ENCODE results near the gene NCMAP. TPM values are rescaled to one million over a fixed set of nuclear protein-coding genes. Genes with fewer than 3 reads are reported as not detected.

The NCMAP gene
- total and polyA plus RNA-seq, 2 of the 8 experiments (the other 6 are each of a cell fraction or from before 2014, with no cell fraction given): 0.21 to 0.39 TPM

DNA sequence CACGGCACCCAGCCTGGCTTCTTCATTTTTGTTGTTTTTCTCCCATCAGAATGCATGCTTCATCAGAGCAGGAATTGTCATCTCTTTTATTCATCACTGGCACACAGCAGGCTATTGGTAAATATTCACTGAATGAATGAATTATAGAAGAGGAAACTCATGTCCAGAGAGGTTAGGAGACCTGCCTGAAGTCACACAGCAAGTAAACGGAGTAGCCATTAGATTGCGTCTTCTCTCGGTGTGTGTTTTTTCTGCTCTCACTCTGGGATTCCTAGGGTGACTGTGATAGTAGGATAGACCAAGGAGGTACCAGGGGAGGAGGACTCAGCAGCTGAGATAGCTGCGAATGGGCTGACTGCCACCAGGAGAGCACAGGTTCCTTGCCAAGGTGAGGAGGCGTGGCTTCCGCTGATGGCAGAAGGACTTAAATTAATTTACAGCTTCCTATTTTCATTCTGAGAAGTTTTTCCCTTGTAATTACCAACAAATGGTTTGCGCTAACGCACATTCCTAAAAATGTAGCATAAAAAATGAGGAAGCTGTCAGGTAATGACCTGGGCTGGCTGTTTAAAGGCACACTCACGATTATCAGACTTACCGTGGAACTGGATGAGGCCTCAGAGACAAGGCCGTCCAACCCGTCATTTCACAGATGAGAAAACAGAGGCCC is 4.5 kb upstream of the NCMAP start:
- Histone ChIP-seq H3K4me3 (ENCODE audit: extremely low read depth in 1 of 4, insufficient read depth in 2 of 4, low read depth in 3 of 4, low read length in 4 of 4) (no peak overlapping the region), H3K23me2 (ENCODE audit: low read depth, low read length) (peaks cover 7% of the 10 kb centered on the region; the same call in 1 of the 2 replicates), H3K79me2 (ENCODE audit: control insufficient read depth in 1 of 2, insufficient read depth in 2 of 2, low read length in 2 of 2) (no peaks in the 10 kb centered on the region), H2BK15ac (ENCODE audit: low read length) (no peak overlapping the region), H3K9ac (replicated peaks in 1 of 4; ENCODE audit: extremely low read depth in 1 of 4, low read depth in 3 of 4, low read length in 3 of 4) (no peak overlapping the region), H3K27me3 (replicated peaks in 1 of 4; ENCODE audit: control insufficient read depth in 3 of 4, extremely low read depth in 1 of 4, insufficient read depth in 3 of 4, low read length in 3 of 4) (peaks cover 0 to 18% (median 13%) of the 10 kb centered on the region in 4 experiments; a peak in 5 of 7 replicates), H2BK20ac (ENCODE audit: low read length) (no peak overlapping the region), H3K27ac (ENCODE audit: low read depth, low read length) (no peak overlapping the region), H3K4ac (replicated peaks; ENCODE audit: insufficient read length, low read depth, low read length) (no peak overlapping the region), H3K36me3 (ENCODE audit: control insufficient read depth in 2 of 4, insufficient read depth in 4 of 4, low read length in 3 of 4) (no peaks in the 10 kb centered on the region), H3K4me2 (ENCODE audit: insufficient read depth in 1 of 2, low read depth in 2 of 2, low read length in 2 of 2) (no peak overlapping the region), H3K18ac (ENCODE audit: extremely low read depth, low read length) (no peak overlapping the region), H4K5ac (ENCODE audit: insufficient read length, low read depth, low read length) (no peak overlapping the region), H4K20me1 (replicated peaks in 1 of 2; ENCODE audit: control insufficient read depth in 1 of 2, insufficient read depth in 2 of 2, low read length in 2 of 2) (no peaks in the 10 kb centered on the region), H3K9me3 (ENCODE audit: insufficient read depth in 2 of 2, low read depth in 1 of 2, low read length in 1 of 2) (no peaks in the 10 kb centered on the region), H2BK5ac (ENCODE audit: low read depth, low read length) (no peak overlapping the region), H3K56ac (replicated peaks; ENCODE audit: insufficient read length, low read depth, low read length) (no peak overlapping the region), H2AK5ac (ENCODE audit: low read depth, low read length) (no peak overlapping the region), H2BK120ac (replicated peaks; ENCODE audit: low read depth, low read length) (no peak overlapping the region), H2AFZ (ENCODE audit: low read length) (no peak overlapping the region; the same call in 1 of the 2 replicates), H4K91ac (replicated peaks; ENCODE audit: insufficient read length, low read length) (no peak overlapping the region), H2BK12ac (ENCODE audit: low read depth, low read length) (no peak overlapping the region), H3K4me1 (replicated peaks in 1 of 4; ENCODE audit: control insufficient read depth in 3 of 4, insufficient read depth in 4 of 4, low read length in 3 of 4) (peaks cover 0 to 10% (median 3%) of the 10 kb centered on the region in 4 experiments; a peak in 3 of 7 replicates), H4K8ac (ENCODE audit: extremely low read depth, insufficient read depth, low read length) (no peak overlapping the region), H3K23ac (ENCODE audit: insufficient read length) (no peak overlapping the region), H3K14ac (ENCODE audit: insufficient read length) (no peak overlapping the region), H3K79me1 (ENCODE audit: low read depth, low read length) (no peaks in the 10 kb centered on the region)
- POLR2A ChIA-PET (ENCODE audit: partially characterized antibody): no interaction called here
- TF ChIP-seq KDM1A (IDR thresholded peaks at IDR 0.05; ENCODE audit: borderline replicate concordance, low read length) (0 out of 2 replicates have a peak, but pooled peaks have one; percentile 18), ZNF274 (IDR thresholded peaks at IDR 0.05; ENCODE audit: borderline replicate concordance, extremely low read depth, low read length) (no peak)
- no peak for DNase-seq (ENCODE audit: low read depth in 1 of 2, low spot score in 2 of 2)
- CTCF ChIA-PET (ENCODE audit: partially characterized antibody): interaction anchor here (1.0 kb wide), 1 partner anchor 352 kb away, joined by 3 read pairs; no protein-coding TSS in a partner anchor
- no peak for FAIRE-seq
- WGBS, 2 experiments (ENCODE audit: extremely low coverage in 1 of 2, insufficient coverage in 1 of 2, insufficient read length in 1 of 2, insufficient replicate concordance in 2 of 2, low coverage in 1 of 2, low lambda C conversion rate in 2 of 2, missing lambda C conversion rate in 1 of 2): 89% methylated on average over 13 of the region's 13 CpGs; no CpG with 5 or more reads in 1 of the 2 experiments

Data from H1 (cell line).